Astrocyte (in vitro differentiated cells and primary cell): ENCODE data around the gene INTS2.
"Not testable (repeated sequence)": the region's sequence is repeated elsewhere in the genome, so short reads cannot be mapped to it uniquely, and the experiment has no call there.

Source experiments
- CTCF ChIP-seq: IDR thresholded peaks from 2 replicates; pipeline ENCODE4 v1.5.1; 2011; ENCODE audit warnings: low read depth, mild to moderate bottlenecking, inconsistent platforms, low read length, moderate library complexity; ENCODE audit not compliant: insufficient read depth
- EZH2 ChIP-seq: IDR thresholded peaks from 2 replicates; pipeline ENCODE4 v1.6.1; 2012; ENCODE audit warnings: mild to moderate bottlenecking, low read length, inconsistent platforms; ENCODE audit not compliant: insufficient read depth

DNA sequence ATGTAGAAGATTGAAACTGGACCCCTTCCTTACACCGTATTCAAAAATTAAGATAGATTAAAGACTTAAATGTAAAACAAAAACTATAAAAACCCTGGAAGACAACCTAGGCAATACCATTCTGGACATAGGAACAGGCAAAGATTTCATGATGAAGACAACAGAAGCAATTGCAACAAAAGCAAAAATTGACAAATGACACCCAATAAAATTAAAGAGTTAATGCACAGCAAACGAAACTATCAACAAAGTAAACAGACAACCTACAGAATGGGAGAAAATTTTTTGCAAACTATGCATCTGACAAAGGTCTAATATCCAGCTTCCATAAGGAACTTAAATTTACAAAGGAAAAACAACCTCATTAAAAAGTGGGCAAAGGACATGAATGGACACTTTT, 101.6 kb downstream of the INTS2 start:
- TF ChIP-seq CTCF, EZH2: not testable (repeated sequence)
